B cell (primary cell): ENCODE measurements around the gene PCBP3. TPM values are rescaled to one million over a fixed set of nuclear protein-coding genes. Genes with fewer than 3 reads are reported as not detected.

Source experiments
- ATAC-seq: fragments of 200-7000 bp; cut with Tn5 transposase; one replicate; pipeline ENCODE4 v1.10.0; 2021; ENCODE audit warnings: low read depth, mild to moderate bottlenecking, moderate number of reproducible peaks, moderate library complexity
- CTCF ChIA-PET: fragments of 350-600 bp; sonication (Branson Sonifier 250); formaldehyde crosslinking; loops from one replicate; lab custom pipeline; 2021; ENCODE audit warnings: antibody characterized with exemption, inconsistent platforms; lab: Charles Lee
- POLR2A ChIA-PET: fragments of 350-600 bp; sonication (Branson Sonifier 250); formaldehyde crosslinking; loops from one replicate; lab custom pipeline; 2021; ENCODE audit warnings: antibody characterized with exemption; lab: Charles Lee
- DNase-seq: peaks from one replicate; pipeline ENCODE4 v3.0.0; 2013
- H2AFZ ChIP-seq: 2 replicates; pipeline ENCODE4 v1.6.1; 2012; ENCODE audit warnings: mild to moderate bottlenecking, low read depth, low read length; ENCODE audit not compliant: insufficient read depth, poor library complexity, severe bottlenecking
- H3K27ac ChIP-seq, 2 donors: 1 replicate in 1 of 2; 2 replicates in 1 of 2; pipeline ENCODE4 v1.5.1; 2012 to 2013; ENCODE audit warnings: low read length in 2 of 2, mild to moderate bottlenecking in 2 of 2, moderate library complexity in 1 of 2
- H3K27me3 ChIP-seq, 4 experiments: fragments of 200-600 bp in 1 of 4; sonication (generic) in 1 of 4; replicated peaks in 1 of 4; 1 replicate in 2 of 4; 2 replicates in 2 of 4; pipeline versions ENCODE4 v1.6.1 to v1.7.0; 2013 to 2016; ENCODE audit warnings: low read length in 3 of 4, mild to moderate bottlenecking in 2 of 4, mixed read lengths in 1 of 4, moderate library complexity in 1 of 4; ENCODE audit not compliant: insufficient read depth in 4 of 4, control insufficient read depth in 3 of 4; ENCODE audit errors: control extremely low read depth in 1 of 4
- H3K36me3 ChIP-seq, 2 experiments: replicated peaks in 1 of 2; 1 replicate in 1 of 2; 2 replicates in 1 of 2; pipeline versions ENCODE4 v1.6.1 to v1.7.1; 2013; ENCODE audit warnings: low read length in 1 of 2; ENCODE audit not compliant: insufficient read depth in 2 of 2, control insufficient read depth in 1 of 2; ENCODE audit errors: control extremely low read depth in 1 of 2, extremely low read depth in 1 of 2
- H3K4me1 ChIP-seq, 2 donors: fragments of 200-600 bp in 1 of 2; sonication (generic) in 1 of 2; 1 replicate in 1 of 2; 2 replicates in 1 of 2; pipeline versions ENCODE4 v1.5.1 to v1.6.1; 2013 to 2017; ENCODE audit warnings: low read length in 2 of 2; ENCODE audit not compliant: control insufficient read depth in 2 of 2, insufficient read depth in 2 of 2
- H3K4me2 ChIP-seq: replicated peaks from 2 replicates; pipeline ENCODE3; 2012; ENCODE audit warnings: mild to moderate bottlenecking, low read depth, low read length; ENCODE audit not compliant: poor library complexity, severe bottlenecking
- H3K4me3 ChIP-seq, 5 experiments: fragments of 200-600 bp in 1 of 5; sonication (generic) in 1 of 5; 1 replicate in 3 of 5; 2 replicates in 2 of 5; pipeline versions ENCODE4 v1.5.1 to v1.7.0; 2011 to 2016; ENCODE audit warnings: low read length in 4 of 5, mild to moderate bottlenecking in 4 of 5, low read depth in 2 of 5, control low read depth in 1 of 5, moderate library complexity in 1 of 5; ENCODE audit not compliant: insufficient read depth in 1 of 5; ENCODE audit errors: control extremely low read depth in 1 of 5, extremely low read depth in 1 of 5
- H3K79me2 ChIP-seq: fragments of 200-600 bp; sonication (generic); one replicate; pipeline ENCODE4 v1.6.0; 2016; ENCODE audit warnings: low read length; ENCODE audit not compliant: control insufficient read depth, insufficient read depth
- H3K9ac ChIP-seq: fragments of 200-600 bp; sonication (generic); 2 replicates; pipeline ENCODE4 v1.6.1; 2017; ENCODE audit warnings: mild to moderate bottlenecking, low read length, moderate library complexity
- H3K9me3 ChIP-seq, 3 donors: one replicate each; pipeline versions ENCODE4 v1.6.1 to v1.7.1; 2013; ENCODE audit warnings: low read length in 2 of 3; ENCODE audit not compliant: control insufficient read depth in 2 of 3, insufficient read depth in 1 of 3; ENCODE audit errors: control extremely low read depth in 1 of 3
- H4K20me1 ChIP-seq: 2 replicates; pipeline ENCODE4 v1.6.0; 2012; ENCODE audit warnings: mild to moderate bottlenecking, low read length; ENCODE audit not compliant: insufficient read depth, control insufficient read depth, poor library complexity, severe bottlenecking
- H3K27ac Mint-ChIP-seq: one replicate; pipeline ENCODE4 v1.8.0; 2021; ENCODE audit warnings: mixed read lengths
- H3K27me3 Mint-ChIP-seq: one replicate; pipeline ENCODE4 v1.8.0; 2021; ENCODE audit warnings: mixed read lengths
- H3K4me1 Mint-ChIP-seq: one replicate; pipeline ENCODE4 v1.8.0; 2021; ENCODE audit warnings: mixed read lengths
- H3K4me3 Mint-ChIP-seq: one replicate; pipeline ENCODE4 v1.8.0; 2021; ENCODE audit warnings: mixed read lengths
- H3K9me3 Mint-ChIP-seq: one replicate; pipeline ENCODE4 v1.8.0; 2022; ENCODE audit warnings: mixed read lengths; ENCODE audit not compliant: insufficient read depth
- CTCF ChIP-seq: fragments of 200-600 bp; IDR thresholded peaks from one replicate; pipeline ENCODE4 v1.8.0; 2022; ENCODE audit warnings: antibody characterized with exemption, mild to moderate bottlenecking
- EZH2 ChIP-seq: IDR thresholded peaks from 2 replicates; pipeline ENCODE4 v1.6.1; 2012; ENCODE audit warnings: borderline replicate concordance, low read depth, mild to moderate bottlenecking, moderate library complexity, low read length; ENCODE audit not compliant: insufficient read depth, poor library complexity, severe bottlenecking
- WGBS: methylation state at CpG from one replicate; pipeline ENCODE4 v1.1.5; 2013; ENCODE audit warnings: missing lambda C conversion rate; ENCODE audit not compliant: insufficient coverage; 5-methylcytosine and 5-hydroxymethylcytosine counted together
- intact Hi-C: fragments of 100-400 bp; cut with micrococcal nuclease; formaldehyde crosslinking; loops from one replicate; pipeline ENCODE4 v1.10.0; 2022
- polyA plus RNA-seq: library from polyadenylated mRNA; depleted of rRNA; stranded (reverse); fragments of >200 nt; gene quantifications from 2 replicates; pipeline ENCODE4 v1.2.3, GENCODE V29; 2012
- total RNA-seq, 2 donors: library from RNA; stranded (reverse); fragments of 120-200 nt in 1 of 2; gene quantifications; 1 replicate in 1 of 2; 2 replicates in 1 of 2; pipeline versions ENCODE4 v1.2.3 to v1.2.4, GENCODE V29; 2013 to 2022

The PCBP3 gene
- total and polyA plus RNA-seq, 2 donors (not counting 1 experiment from before 2014, with no cell fraction given): 0.45 to 2.7 TPM

GRCh38 chr21:45594721-45595489 is 48.6 kb upstream of the PCBP3 start:
- Mint-ChIP-seq H3K9me3 (no peaks in the 10 kb centered on the region), H3K4me3 (no peak overlapping the region), H3K4me1 (peaks cover 17% of the 10 kb centered on the region), H3K27me3 (peaks cover 27% of the 10 kb centered on the region), H3K27ac (no peak overlapping the region)
- ATAC-seq (no peak), DNase-seq (no peak)
- intact Hi-C loops: loop anchor here (5.0 kb wide), 2 partner anchors 47 to 453 kb away; partner anchors contain the start of gene PCBP3
- H3K27me3 ChIP-seq: peaks cover 0 to 10% (median 3%) of the 10 kb centered on the region in 4 experiments
- H2AFZ ChIP-seq: no peak overlapping the region
- no peak overlapping the region for H3K4me3 ChIP-seq
- no peaks in the 10 kb centered on the region for H3K79me2 ChIP-seq
- H3K36me3 ChIP-seq: no peaks in the 10 kb centered on the region
- WGBS: 74% methylated on average over 17 of the region's 17 CpGs
- TF ChIP-seq CTCF: no peak
- no peak for TF ChIP-seq EZH2
- H3K4me1 ChIP-seq: peaks cover 28 to 33% of the 10 kb centered on the region in 2 donors
- no peak overlapping the region for H3K4me2 ChIP-seq
- no peak overlapping the region for H3K27ac ChIP-seq
- POLR2A ChIA-PET: no interaction called here
- no peaks in the 10 kb centered on the region for H4K20me1 ChIP-seq
- peaks cover 0 to 16% (median 0%) of the 10 kb centered on the region in 3 donors for H3K9me3 ChIP-seq
- CTCF ChIA-PET: interaction anchor here (1.0 to 4.1 kb wide), 3 partner anchors 39 to 117 kb away, joined by 3 to 33 read pairs (median 31); no protein-coding TSS in a partner anchor
- no peak overlapping the region for H3K9ac ChIP-seq
